ENCODE measurements around the gene DNAJC19.

- TF ChIP-seq EGR1 (IDR thresholded peaks at IDR 0.05) (no peak), TAF1 (IDR thresholded peaks at IDR 0.05; ENCODE audit: low read depth) (no peak), EP300 (IDR thresholded peaks at IDR 0.05; ENCODE audit: borderline replicate concordance) (no peak), USF1 (IDR thresholded peaks at IDR 0.05) (no peak)
Observed at GRCh38 chr3:180940826-180941225, 48.7 kb downstream of the DNAJC19 start.

Measured in Ishikawa (cell line).